Stimulated activated CD8-positive, alpha-beta memory T cell treated with anti-CD3 and anti-CD28 coated beads, Interleukin-2, amount 100 ng/mL, for 1 hour (primary cell): Measurements from ENCODE around the gene PLEKHJ1.

Experiments used
- DNase-seq, 2 donors: peaks; one replicate each; pipeline ENCODE4 v3.0.0-alpha.2; 2020; ENCODE audit warnings: low read depth in 2 of 2

PLEKHJ1 gene

DNA sequence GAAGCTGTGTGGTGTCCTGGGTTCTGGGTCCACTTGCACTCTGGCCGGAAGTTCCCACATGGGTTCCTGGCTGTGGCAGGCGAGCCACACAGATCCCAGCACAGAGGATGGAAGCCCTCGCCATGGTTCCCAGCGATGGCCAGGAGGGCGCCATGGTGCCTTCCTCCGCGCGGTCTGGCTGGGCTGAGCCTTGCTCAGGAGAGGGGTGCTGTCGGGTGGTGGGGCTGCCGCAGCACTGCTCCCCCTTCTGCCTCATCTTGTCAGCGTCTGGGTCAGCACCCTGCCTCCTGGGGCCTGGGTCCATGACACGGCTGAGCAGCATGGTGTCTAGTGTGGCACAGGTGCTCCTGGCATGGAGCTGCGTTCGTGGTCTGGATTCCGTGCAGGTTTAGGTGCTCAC, 38.9 kb downstream of the PLEKHJ1 start:
- DNase-seq = no peak

- DNase-seq = no peak
Observed at GRCh38 chr19:2195914-2196313, 40.2 kb downstream of the PLEKHJ1 start.

DNA sequence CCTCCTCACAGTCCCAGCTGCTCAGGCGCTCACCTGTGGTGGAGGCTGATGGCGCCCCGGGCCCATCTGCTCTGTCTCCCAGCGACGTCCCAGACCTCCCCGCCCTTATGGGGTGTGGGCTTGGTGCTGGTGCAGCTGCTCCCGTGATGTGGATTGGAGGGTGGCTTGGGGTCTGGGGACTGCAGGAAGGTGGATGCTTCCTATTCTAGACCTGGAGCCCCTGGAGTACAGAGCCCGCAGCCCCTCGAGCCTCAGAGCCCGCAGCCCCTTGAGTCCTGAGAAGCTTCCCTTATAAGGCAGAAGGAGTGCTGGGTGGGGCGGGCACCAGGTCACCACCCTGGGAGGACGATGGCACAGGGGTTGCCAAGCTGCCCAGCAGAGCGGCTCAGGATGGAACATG, 40.8 kb downstream of the PLEKHJ1 start:
- DNase-seq = no peak

DNA sequence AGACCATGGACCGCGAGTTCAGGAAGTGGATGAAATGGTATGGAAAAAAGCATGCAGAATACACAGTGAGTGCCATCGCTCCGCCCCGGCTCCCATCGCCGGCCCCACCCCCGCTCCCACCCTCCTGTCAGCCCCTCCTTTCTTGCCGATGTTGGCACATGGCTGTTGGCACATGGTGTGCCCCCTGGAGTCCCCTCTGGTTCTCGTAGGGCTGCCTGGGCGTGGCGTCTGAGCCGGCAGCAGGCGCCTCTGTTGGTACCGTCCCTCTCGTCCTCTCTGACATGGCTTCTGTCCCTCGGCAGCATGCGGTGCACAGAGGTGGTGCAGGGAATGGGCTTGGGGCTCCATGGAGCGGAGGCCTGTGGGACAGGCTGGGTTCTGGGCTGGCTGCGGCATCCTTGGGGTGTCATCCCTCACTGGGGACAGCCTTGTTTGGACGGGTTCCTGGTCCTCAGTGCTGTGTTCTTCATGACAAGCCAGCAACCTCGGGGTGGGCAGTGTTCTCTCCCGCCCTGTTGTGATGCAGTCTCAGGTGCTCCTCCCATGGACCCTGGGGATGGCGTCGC, 41.5 kb downstream of the PLEKHJ1 start:
- no peak for DNase-seq

- no peak for DNase-seq
Observed at GRCh38 chr19:2193807-2194206, 42.3 kb downstream of the PLEKHJ1 start.

- no peak for DNase-seq
Observed at GRCh38 chr19:2192862-2193261, 43.3 kb downstream of the PLEKHJ1 start.

DNA sequence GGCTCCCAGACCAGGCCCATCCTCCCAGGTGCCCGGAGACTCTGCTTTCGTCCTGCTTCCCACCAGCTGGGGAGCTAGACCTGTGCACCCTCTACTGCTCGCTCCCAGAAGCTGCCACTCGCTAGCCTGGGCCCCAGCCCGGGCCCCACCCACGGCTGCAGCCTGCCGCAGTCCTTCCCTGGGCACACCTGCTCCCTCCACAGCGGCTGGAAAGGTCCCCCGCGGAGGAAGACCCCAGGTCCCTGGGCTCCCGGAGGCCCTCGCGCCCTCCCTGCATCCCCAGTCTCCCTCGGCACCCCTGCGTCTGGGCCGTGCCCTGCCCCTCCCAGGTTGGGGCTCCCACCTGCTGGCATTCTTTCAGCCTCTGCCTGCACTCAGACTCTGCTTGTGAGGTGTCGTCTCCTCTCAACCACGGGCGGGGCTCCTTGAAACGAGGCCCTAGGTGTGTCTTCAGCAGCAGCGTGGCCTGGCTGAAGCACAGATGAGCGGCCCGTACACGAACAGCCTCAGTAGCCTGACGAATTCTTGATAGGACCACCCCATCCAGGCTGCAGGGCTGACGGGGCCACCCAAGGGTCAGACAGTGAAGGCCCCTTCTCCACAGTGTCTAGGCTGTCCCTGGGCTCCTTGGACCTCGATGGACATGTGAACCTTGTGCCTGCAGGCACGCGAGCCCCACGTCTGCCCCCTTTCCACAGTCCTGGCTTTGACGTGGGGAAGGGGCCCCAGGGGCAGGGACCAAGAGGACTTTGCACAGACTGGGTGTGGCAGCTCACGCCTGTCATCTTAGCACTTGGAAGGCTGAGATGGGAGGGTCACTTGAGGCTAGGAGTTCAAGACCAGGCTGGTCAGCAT, 44.4 kb downstream of the PLEKHJ1 start:
- DNase-seq = no peak

GRCh38 chr19:2190848-2191455, 45.2 kb downstream of the PLEKHJ1 start:
- no peak for DNase-seq

DNA sequence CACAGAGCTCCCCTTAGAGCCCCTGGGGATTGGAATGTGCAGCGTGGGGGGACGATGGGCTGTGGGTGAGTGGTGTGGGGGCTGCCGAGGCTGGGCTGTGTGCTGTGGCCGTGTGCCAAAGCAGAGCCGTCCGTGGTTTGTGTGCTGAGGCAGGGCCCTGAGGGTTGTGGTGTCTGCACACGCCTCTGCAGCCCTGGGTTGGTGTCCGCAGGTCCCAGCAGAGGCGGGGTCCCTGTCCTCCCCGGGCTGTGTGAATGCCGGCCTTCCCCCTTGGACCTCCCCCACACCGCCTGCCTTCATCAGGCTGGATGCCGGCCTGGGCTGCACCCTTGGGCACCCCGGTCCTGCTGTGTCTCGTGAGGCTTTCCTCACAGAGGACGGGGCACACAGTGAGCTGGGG, 46.2 kb downstream of the PLEKHJ1 start:
- no peak for DNase-seq

DNA sequence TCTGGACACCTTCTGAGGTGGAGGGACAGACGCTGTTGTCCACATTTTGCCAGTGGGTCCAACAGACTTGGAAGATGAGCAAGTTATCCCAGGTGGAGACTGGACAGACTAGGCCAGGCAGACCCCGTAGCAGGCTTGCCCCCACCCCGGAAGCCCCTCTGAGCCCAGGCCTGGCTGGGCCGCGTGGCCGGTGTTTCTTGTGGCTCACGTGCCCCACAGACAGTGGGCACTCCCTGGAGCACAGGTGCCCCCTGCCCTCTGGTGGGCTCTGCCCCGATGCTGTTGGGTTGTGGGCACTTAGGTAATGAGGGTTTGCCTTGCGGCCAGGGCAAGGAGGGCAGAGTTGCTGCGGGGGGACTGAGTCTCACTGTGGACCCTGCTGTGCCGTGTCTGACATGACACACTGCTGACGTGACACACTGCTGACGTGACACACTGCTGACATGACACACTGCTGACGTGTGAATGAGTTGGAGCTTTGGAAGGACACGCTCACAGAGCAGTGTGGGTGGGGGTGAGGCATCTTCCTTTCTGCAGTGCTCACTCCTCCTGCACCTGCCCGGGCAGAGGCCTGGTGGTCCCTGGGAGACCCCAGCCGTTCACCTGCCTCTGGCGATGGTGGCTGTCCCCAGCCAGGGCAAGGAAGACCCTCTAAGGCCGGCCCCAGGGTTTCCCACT, 47.3 kb downstream of the PLEKHJ1 start:
- no peak for DNase-seq

DNA sequence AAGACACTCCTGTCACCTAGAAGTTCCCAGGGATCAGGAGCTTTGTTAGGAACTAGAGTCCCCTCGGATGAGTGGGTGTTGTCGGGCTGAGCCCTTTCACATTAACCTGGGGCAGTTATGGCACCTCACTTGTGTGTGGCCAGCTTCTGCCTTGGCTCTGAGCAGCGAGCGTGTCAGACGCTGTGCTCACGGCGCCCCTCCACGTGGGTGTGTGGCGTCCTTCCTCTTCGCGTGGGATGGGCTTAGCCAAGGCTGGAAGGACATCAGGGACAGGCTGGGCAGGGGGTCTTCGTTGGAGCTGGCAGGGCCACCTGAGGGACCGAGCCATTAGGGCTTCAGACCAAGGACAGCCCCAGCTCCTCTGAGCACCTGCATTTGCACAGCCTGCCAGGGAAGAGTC, 49.0 kb downstream of the PLEKHJ1 start:
- DNase-seq = no peak

- no peak for DNase-seq
Observed at GRCh38 chr19:2186071-2186846, 49.9 kb downstream of the PLEKHJ1 start.

- no peak for DNase-seq
Observed at GRCh38 chr19:2185734-2186070, 50.4 kb downstream of the PLEKHJ1 start.

DNA sequence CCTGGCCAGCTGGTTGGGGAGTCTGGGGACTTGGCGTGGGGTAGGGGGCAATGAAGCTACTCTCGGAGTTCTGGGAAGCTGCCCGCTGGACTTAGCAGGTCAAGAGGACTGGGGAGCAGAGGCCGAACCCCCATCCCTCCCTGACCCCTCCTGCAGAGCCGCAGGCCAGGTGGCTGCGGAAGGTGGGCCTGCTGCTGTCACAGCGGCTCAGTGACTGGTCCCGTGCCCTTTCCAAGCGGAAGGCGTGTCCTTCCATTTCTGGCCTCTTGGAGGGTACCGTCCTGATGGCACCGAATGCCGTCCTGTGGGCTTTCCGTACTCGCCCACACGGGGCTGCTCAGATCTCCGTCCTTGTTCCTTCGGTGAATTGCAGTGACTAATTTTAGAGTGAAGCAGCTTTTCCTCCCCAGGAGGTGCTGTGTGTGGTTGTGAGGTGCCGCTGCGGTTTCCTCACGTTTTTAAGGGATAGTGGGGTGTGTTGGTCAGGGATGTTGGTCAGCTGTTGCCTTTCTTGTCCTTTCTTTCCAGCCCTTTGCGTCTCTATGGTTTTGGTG, 51.6 kb downstream of the PLEKHJ1 start:
- DNase-seq = no peak
